ENCODE results near the gene ZNF385C.
A peak's percentile ranks its signal among the peaks of the same experiment; 100 is the strongest.

The ZNF385C gene

DNA sequence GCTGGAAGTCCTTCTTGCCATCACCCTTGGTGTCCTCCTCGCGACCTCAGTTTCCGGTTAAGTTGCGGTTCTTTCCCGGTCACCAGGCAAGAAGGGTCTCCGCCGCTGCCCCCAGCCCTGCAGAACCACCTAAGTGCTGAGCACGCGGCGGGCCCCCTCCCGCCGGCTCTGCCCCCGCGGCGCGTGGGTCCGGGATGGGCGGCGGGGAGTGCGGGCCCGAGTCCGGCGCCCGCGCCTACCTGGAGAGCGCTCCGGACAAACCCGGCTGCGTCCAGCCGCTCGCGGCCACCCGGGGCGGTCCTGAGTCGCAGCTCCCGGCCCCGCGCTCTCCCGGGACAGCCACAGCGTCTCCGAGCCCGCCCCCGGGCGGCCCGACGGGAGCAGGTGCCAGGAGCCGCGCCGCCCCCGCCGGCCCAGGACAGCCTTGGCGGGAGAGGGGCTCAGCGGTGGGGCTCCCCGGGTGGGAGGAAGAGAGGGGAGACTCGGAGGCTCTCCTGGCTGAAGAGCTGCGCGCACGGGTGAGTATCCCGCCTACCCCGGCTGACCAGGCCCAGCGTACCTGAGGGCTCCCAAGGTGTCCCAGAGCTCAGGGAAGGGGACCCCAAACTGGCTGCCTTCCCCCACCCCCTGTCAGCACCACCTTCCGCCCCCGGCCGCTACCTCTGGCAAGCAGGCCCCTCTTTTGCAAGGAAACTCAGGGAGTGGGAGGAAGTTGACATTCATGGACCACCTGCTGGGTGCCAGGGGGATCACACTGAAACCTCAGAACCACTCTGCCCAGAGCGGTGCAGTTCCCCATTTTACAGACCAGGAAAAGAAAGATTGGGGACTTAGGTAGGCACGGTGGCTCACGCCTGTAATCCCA lies 25.7 kb downstream of the ZNF385C start:
- DNase-seq: no peak

DNA sequence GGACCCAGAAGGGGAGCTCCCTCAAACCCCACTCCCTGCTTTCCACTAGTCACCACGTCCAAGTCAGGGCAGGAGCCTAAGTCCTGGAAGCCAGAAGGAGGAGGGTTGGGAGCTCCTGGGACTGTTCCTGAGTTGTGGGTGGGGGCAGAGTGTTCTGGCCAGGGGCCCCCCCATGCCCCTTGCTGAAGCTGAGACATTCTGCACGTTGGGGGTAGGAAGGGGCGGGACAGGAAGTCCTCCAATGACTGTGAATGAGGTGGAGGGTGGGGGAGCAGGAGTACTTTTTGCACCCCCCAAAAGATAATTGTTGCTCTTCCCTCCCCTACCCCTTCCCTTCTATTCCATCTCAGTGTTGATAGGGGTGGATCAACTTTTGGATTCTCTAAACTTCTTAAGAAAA lies 26.5 kb downstream of the ZNF385C start:
- DNase-seq: no peak

DNA sequence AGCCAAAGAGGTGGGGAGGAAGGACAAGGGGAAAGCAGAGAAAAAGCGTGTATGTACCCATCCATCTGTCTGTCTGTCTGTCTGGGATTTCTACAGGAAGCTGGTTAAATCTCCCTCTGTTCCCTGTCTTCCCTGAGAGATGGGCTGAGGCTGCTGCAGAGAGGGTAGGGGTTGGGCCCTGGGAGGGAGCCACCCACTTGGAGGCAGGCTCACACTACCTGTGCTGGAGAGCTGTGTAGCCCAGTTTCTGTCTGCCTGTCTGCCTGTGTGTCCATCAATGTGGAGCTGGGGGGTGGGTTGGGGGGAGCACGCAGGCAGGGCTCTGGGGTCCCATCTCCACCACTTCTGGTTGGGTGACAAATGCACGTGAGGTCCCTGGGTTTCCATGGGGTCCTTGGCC lies 29.3 kb downstream of the ZNF385C start:
- DNase-seq: no peak

DNA sequence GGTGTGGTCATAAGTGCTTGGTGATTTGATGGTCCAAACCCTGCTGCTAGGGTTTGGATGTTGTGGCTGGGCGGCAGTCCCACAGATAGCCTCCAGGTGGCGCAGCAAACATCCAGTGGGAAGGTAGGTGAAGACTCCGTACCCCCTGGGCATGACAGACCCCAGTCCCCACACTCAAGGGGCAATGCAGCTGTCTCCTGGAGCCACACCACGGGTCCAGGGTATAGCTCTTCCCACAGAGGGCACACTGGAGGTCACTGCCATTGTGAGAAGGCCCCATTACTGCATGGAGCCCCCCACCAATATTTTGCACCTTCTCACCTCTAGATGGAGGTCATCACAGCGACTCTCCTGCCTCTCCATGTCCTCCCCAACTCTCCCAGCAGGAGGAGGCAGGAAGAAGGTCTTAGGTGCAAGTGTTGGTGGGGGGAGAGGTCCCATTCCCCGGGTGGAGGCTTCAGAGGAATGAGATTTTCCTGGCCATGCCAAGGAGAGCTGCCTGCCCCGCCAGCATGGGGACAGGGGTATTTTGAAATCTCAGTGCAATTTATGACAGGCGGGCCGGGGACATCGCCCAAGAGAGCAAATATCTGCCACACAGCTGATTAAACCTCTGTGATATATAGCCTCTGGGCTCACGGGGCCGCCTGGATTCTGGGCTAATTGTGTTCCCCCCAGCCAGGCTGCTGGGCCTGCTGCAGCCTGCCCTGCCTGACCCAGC lies 30.7 kb downstream of the ZNF385C start:
- DNase-seq: peak; percentile 39

DNA sequence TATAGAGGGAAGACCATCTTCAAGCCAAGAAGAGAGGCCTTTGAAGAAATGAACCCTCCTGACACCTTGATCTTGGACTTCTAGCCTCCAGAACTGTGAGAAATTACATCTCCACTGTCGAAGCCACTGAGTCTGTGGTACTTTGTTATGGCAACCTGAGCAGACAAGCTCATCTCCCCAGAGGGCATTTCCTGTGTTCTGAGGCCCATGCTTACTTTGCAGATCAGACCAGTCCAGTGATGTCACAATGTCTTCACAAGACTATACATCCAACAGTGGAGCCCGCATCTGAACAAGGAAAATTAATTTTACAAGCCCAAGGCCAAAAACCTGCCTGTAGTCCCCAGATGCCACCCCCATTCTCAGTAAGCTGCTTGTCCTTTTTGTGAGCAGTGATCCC lies 33.1 kb downstream of the ZNF385C start:
- DNase-seq: no peak

DNA sequence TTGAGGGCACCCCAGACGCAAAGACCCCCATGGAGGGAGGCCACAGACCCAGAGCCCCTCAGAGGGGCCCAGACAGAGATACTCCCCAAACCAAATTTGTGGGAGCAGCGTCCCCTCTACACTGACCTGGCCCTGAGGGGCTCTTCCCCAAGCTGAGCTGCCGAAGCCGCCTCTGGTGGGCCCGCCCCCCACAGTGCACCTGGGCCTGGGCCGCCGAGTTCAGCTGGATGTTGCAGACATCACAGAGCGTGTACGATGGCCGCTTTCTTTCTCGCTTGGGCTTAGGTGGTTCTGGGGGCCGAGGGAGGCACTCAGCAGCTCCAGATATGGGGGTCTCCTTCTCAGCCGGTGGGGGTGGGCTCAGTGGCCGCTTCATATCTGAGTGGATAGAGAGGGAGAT lies 35.6 kb downstream of the ZNF385C start:
- DNase-seq: no peak

DNA sequence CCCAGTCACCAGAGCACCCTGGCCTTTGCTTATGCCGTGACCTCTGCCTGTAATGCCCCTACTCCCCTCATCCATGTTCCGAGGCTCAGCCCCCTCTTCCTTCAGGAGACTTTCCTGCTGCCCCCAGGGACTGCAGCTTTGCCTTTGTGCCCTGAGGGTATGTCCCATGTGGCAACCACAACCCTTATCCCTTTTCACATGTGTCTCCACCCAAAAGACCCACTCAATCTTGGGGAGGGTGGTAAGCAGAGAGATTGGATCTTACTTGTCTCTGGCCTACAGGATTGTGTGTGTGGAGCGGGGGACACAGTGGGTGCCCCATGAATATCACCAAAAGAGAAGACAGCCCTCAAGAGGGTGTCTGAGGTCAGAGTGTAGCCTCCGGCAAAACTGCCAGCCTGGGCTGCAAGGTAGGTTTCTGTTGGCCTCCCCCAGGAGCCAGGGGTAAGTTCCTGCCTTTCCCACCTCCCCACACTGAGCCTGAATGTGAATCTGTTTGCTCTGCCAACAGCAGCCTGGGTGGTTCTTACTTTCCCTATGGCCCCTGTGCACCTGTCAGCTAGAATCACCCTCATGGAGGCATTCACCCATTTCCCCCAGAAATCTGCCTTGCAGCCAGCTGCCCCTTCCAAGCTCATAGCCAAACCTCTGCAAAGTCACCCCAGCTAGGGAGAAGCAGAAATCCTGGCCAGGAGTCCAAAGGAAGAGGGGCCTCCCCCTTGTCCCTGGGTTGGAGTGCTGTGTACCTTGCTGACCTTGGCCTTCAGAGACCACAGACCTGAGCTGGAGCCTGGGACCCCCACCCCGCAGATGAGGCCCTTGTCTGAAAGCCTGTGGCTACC lies 36.4 kb downstream of the ZNF385C start:
- DNase-seq: no peak

DNA sequence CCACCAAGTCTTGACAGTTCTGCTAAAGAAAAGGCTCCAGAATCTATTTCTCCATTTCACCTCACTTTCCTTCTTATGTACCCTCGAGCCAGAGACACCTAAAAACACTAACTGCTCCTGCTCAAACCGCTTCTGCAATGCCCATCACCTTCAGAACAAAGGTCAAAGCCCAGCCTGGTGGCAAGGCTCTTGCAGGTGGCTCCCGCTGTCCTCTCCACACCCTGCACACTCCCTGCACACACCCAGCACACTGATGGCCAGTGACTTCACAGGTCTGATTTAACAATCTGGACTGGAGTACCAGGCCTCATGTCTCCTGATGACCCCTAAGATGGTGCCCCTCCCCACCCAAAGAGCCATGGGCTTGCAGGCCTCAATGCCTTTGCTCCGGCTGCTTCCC lies 38.0 kb downstream of the ZNF385C start:
- no peak for DNase-seq

DNA sequence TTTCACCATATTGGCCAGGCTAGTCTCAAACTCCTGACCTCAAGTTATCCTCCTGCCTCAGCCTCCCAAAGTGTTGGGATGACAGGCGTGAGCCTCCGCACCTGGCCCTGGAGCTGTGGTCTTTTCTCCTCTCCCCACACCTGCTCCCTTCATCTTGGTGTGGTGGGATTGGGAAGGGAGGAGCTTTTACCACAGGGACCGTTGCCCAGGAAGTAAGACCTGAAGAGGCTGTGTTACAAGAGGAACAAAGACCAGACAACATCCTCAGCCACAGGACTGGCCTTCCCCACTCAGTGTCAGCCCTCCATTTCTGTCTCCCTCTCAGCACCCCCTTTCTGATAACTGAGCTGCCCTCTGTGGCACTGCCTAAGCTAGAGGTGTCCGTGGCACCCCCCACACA lies 38.5 kb downstream of the ZNF385C start:
- no peak for DNase-seq

DNA sequence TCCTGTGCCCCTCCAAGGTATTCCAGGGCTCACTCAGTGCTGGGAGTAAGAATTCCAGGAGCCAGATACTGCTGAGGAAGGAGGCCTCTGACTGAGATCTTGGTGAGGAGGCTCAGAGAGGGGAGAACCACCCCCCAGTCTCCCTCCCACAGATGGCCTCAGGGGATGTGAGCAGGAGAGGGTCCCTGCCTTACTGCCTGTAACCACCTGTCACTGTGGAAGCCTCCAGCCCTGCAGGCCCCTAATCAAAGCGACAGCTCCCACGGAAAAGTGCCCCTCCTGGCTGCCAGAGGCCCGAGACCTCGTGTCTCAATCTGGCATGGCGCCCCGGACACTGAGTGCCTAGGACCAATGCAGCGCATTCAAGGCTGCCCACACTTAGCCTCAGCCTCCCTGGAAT lies 40.2 kb downstream of the ZNF385C start:
- no peak for DNase-seq

DNA sequence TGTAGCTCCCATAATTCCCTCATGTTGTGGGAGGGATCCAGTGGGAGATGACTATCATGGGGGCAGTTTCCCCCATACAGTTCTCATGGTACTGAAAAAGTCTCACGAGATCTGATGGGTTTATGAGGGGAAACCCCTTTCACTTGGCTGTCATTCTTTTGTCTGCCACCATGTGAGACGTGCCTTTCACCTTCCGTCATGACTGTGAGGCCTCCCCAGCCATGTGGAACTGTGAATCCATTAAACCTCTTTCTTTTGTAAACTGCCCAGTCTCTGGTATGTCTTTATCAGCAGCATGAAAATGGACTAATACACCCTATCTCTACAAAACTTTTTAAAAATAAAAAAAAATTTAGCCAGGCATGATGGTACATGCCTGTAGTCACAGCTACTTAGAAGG lies 41.6 kb downstream of the ZNF385C start:
- DNase-seq: no peak

DNA sequence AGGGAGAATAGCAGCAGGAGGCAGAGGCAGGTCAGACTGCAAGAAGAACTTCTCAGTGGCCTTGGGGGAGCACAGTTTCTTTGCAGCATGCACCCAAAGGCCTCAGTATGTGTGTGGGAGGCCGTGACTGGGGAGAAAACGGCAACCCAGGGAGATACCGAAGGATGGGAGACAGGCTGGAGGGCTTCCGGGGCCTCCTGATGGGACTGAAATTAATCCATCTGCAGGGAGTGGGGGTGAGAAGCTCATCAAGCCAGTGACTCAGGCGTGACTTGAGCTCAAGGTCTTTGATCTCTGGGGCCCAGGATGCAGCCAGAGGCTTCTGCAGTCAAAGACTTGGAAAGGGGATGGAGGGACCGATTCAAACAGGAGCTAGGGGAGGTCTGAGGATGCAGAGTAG lies 42.8 kb downstream of the ZNF385C start:
- DNase-seq: no peak

DNA sequence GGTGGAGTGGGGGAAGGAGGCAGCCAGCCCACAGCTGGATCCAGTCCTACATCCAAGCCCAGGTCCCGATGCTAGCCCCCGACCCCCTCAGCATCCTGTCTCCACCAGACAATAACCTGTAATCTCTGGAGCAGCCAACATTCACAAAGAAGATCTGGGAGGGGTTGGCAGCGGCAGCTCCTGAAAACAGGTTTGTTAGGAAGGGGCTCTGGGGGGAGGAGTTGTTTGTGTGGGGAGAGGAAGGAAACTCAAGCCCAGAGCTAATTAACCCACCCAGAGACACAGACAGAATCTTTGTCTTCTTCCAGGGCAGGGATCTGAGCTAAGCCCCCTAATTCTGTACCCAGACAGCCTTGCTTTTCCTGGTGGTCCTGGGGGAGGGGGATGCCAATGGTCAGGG lies 43.2 kb downstream of the ZNF385C start:
- no peak for DNase-seq

DNA sequence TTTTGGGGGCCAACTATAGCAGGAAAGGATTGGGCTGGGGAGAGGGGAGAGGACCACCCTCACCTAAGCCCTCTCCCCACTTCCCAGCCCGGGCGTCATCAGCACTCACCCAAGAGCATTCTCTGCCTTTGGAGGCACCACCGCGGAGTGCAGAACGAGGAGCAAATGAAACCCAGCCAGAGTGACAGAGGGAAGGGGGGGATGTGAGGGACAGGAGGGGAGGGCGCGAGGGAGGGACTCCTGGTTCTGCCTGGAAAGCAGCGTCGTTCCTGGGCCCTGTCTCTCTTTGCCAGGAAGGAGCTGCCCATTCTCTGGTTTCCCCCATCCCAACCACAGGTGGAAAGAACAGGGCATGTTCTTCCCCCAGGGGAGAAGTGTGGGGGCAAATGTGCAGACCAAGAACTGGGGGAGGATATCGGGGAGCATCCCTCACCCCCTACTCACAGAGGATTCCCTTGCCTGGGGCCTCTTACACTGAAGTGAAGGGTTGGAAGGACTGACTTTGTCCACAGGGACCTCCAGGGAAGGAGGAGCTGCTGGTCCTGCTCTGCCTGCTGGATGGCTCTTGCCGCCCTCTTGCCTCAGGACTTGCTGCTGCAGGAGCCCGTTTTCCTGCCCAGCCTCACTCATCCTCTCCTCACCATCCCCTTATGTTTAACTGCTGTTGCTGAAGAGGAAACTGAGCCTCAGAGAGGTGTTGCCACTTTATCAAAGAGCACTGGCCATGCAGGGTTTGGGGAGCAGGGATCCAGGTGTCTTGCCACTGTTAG lies 44.4 kb downstream of the ZNF385C start:
- no peak for DNase-seq

DNA sequence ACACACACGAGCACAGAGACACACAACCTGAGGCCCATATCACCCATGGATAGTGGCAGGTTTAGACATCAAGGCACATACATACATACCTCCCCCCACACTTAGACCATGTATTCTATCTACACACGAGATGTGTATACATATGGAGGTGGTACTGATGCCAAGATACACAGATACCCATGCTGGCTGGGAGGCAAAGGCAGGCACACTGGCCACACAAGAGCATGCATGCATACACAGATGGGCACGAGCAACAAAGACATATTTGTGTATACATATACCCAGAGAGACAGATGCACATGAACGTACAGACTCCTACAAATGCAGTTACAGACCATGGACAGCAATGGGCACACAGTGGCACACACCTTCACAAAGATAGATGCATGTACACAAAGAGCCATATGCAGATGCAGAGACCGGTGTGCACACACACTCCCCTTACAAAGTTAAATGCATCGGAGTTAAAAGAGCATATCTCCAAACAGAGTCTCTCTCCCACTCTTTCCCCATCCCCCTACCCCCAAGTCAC lies 45.9 kb downstream of the ZNF385C start:
- DNase-seq: no peak

DNA sequence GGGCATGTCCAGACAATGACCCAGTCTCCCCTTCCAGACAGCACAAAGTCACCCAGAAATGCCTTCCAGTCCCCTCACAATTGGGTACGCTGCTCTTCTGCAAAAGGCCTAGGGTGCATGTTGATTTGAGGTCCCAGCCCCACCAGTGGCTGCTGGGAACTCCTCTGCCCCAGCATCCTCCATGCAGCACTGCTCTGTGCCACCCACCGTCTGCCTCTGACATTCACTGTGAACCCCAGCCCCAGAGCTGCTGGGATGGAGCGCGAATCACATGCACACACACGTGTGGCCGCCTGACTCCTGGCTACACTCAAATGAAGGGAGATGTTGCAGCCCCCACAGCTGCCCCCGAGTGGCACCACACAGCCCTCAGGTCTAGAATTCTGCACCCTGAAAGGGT lies 46.6 kb downstream of the ZNF385C start:
- no peak for DNase-seq

DNA sequence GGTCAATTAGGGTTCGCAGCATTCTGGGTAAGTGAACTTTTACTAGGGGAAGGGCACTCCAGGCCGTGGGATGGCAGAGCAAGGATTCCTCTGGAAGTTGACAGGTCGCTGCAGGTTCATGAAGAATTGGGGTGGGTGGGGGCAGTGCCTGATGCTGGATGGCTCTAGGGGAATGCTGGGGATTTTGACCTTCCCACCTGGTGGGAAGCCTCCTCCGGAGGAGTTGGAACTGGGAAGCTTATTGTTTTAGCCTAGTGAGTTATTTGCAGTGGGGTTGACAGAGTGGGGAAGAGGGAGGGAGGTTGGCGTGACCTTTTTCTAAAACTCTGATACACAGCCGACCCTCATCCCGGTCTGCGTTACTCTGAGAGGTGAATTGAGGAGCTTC lies 47.3 kb downstream of the ZNF385C start:
- DNase-seq: no peak

DNA sequence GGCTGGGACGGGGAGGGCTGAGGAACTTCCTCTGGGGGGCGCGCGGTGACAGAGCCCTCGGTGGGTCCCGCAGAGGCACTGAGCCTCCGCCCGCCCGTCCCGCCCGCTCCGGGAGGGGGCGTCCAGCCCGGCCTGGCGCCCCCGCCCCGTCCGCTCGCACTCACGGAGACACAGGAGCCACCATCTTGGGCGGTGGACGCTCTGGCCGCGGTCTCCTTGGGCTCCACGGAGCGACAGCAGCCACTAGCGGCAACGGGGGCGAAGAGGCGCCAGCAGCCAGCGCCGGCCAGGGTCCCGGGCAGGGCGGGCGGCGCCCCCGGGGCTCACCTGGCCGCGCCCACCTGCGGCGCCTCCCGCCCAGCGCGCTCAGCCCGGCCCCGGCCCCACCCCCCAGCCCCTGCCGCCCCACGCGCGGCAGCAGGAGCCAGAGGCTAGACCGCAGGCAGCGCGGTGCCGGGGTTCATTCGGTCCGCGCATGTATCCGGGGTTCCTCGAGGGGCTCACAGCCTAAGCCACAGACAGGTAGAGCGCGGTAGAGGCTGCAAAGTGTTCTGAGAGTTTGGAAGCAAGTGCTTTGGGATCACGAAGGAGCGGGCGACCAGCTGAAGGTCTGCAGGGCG lies 47.8 kb downstream of the ZNF385C start, which contains the start of gene C17orf113:
Gene C17orf113 (minus strand): TSS at position 209 of the 620 bp plus-strand sequence. CDS start 7,225 bp downstream, outside the sequence.
- DNase-seq: peak; percentile 54

DNA sequence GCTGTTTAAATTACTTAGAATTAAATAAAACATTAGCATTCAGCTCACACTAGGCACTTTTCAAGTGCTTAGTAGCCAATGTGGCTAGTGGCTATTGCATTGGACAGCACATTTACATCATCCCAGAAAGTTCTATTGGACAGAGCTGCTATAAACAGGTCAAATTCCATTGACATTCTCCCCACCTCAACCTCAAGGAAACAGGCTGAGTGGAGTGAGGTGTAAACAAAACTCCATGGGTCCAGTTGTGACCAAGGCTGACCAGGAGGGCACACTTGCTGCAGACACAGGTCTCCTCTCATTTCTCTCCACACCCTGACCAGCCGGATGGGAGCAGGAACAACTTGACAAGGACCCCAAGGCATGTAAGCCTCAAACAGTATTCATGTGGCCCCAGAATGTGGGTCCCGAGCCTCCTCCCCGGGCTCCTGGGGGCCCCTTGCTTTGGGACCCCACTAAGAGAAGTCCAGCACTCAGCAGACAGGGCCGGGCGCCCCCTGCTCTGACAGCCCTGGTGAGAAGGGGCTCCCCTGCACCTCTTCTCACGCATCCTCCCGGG lies 48.4 kb downstream of the ZNF385C start:
- no peak for DNase-seq

DNA sequence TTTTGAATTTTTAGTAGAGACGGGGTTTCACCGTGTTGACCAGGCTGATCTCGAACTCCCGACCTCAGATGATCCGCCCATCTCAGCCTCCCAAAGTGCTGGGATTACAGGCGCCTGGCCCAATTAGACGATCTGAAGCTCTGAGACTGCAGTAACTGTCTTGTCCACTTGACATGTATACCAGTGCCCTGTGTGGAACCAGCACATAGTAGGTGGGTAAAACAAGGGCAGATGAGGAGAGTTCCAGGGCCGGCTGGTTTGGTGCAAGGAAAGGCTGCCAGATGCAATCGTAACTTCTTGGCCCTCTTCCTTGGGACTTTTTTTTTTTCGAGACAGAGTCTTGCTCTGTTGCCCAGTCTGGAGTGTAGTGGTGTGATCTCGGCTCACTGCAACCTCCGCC lies 50.9 kb downstream of the ZNF385C start:
- DNase-seq: no peak

DNA sequence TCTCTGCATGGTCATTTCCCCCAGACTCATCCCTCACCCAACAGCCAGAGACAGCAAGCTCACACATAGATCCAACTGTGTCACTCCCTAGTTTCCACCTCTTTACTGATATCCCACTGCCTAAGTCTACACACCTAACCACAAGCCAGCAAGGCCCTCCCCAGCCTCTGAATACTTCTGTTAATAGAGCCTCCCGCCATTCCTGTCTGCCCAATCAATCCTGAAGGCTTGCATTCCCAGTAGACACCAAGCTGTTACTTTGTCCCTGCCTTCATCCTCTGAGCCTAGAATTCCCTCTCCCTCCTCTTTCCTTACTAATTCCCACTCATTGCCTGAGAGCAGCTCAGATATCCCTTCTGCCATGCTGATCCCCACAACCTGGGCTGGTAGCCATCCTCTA lies 52.6 kb downstream of the ZNF385C start:
- no peak for DNase-seq
